Stomach (tissue), 4 donors: Measurements from ENCODE around the gene ANAPC2.

Source experiments
- POLR2AphosphoS5 ChIP-seq, 3 donors: sonication (generic); formaldehyde crosslinking; IDR thresholded peaks; one replicate each; pipeline ENCODE4 v1.6.1; 2016; ENCODE audit warnings: antibody characterized with exemption in 3 of 3
- TF ChIP-seq, protein P1 (sequence below), 7 experiments: fragments of 450-650 bp in 4 of 7; fragments of 200-600 bp in 3 of 7; sonication (generic) in 3 of 7; IDR thresholded peaks; one replicate each; pipeline ENCODE4 v1.5.1; 2016 to 2019; ENCODE audit warnings: antibody characterized with exemption in 7 of 7, control low read depth in 2 of 7, mild to moderate bottlenecking in 1 of 7

DNA sequence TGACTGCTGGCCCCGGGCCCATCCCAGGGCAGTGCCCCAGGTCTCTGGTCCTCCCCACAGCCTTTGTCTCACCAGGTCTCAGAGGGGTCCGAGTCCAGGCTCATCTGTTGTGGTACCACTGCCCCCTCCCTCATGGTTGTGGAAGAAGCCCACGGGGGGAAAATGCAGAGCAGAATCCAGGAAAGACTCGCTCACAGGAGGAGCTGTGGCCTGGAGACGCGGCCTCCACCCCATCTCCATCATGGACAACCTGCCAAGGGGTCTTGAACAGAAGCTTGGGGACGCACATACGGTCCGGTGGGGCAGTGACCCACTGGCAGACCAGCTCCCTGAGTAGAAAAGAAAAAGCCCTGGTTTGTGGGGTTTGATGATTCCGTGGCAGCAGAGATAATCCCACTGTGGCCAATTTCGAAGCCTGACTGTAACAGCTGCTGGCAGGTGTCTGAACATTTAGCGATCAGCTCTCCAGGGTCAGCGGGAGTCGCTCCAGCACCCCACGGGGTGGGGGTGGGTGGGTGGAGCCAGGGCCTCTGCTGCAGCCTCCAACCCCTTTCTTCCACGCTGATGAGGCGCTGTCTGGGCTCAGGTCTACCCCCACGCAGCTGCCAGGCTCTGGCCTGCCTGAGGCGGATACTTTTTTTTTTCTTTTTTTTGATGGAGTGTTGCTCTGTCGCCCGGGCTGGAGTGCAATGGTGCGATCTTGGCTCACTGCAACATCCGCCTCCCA lies 51.3 kb downstream of the ANAPC2 start:
- TF ChIP-seq, protein P1, sequence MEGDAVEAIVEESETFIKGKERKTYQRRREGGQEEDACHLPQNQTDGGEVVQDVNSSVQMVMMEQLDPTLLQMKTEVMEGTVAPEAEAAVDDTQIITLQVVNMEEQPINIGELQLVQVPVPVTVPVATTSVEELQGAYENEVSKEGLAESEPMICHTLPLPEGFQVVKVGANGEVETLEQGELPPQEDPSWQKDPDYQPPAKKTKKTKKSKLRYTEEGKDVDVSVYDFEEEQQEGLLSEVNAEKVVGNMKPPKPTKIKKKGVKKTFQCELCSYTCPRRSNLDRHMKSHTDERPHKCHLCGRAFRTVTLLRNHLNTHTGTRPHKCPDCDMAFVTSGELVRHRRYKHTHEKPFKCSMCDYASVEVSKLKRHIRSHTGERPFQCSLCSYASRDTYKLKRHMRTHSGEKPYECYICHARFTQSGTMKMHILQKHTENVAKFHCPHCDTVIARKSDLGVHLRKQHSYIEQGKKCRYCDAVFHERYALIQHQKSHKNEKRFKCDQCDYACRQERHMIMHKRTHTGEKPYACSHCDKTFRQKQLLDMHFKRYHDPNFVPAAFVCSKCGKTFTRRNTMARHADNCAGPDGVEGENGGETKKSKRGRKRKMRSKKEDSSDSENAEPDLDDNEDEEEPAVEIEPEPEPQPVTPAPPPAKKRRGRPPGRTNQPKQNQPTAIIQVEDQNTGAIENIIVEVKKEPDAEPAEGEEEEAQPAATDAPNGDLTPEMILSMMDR (IDR thresholded peaks at IDR 0.05): no peak
- no peak for TF ChIP-seq POLR2AphosphoS5 (IDR thresholded peaks at IDR 0.05)
